ENCODE results near the gene FANCG. TPM values are rescaled to one million over a fixed set of nuclear protein-coding genes. Genes with fewer than 3 reads are reported as not detected.

FANCG gene
- total and polyA plus RNA-seq, 5 experiments from 2014 or later: 4.4 to 27.9 (median 9.3) TPM

DNA sequence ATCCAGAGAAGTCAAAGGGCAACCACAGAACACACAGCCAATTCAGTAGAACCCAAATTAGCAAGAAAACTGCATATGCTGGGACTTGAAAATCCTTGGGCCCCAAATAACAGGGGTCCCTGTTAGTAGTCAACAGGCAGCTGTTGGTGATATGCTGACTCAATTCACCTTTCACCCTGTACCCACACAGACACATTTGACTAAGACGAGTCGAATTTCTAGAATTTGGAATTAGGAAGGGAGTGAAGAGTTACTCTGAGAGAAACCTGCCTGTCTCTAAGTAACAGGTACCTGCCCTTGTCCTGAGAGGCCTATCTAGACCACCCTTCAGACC lies 6.5 kb downstream of the FANCG start:
- peak overlapping the region; percentile 78 to 94 (median 91) for H3K4me3 Mint-ChIP-seq
- H3K27me3 Mint-ChIP-seq: no peaks in the 10 kb centered on the region
- POLR2A ChIA-PET: no interaction called here
- H3K27ac Mint-ChIP-seq: peak overlapping the region; percentile 77 to 98 (median 94)
- no peaks in the 10 kb centered on the region for H3K9me3 Mint-ChIP-seq
- H3K4me1 Mint-ChIP-seq: peaks cover 26 to 52% (median 43%) of the 10 kb centered on the region in 4 donors
- DNase-seq (no peak), ATAC-seq (no peak)
- peaks cover 0 to 17% (median 0%) of the 10 kb centered on the region in 3 donors for H3K36me3 Mint-ChIP-seq

DNA sequence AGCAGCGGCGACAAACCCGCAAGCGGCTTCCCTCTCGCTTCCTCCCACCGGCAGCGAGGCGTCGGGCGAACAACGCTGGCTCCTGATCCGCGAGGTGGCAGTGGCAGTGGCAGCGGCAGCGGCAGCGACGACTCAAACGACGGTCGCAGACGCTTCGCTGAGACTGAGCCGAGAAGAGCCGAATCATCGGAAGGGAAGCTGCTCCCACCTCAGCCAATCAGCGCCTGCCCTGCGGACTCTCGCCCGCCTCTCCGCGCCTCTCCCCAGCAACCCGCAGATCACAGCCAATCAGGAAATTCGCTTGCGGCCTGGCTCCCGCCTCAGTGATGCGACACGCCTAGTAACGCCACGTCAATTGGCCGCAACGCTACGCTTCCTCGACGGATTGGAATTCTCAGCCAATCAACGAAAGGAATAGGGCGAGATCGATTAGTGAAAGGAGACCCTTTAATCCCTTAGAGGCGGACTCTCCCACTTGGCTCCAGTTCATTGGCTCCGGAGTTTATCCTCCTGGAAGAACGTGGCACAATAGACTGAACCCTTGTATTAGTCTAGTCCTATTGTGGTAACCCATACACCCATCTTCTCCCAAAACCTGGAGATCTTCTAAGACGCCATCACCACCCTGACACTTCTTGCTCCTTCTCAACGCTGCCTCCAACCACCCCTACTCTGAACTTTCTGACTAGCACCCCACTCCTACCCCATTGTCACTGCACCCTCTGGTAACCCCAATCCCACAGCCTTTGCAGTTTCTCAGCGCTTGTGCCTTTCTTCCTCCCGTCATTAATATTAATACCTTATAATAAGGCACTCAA lies 7.1 kb downstream of the FANCG start, which contains the start of gene VCP:
VCP (minus strand) TSS at position 165 of the 818 bp plus-strand sequence. CDS start 272 bp downstream, outside the sequence.
- peak; percentile 90 to 91 for ATAC-seq
- Mint-ChIP-seq H3K27ac (peak within 1 kb of the TSS; percentile 87 to 98 (median 94)), H3K4me3 (peak within 1 kb of the TSS; percentile 78 to 94 (median 91)), H3K27me3 (no peaks in the 10 kb centered on the region), H3K36me3 (peaks cover 0 to 23% (median 3%) of the 10 kb centered on the region in 3 donors), H3K9me3 (no peaks in the 10 kb centered on the region), H3K4me1 (peaks cover 28 to 52% (median 47%) of the 10 kb centered on the region in 4 donors)
- POLR2A ChIA-PET: interaction anchor here (0.5 to 2.6 kb wide), 21 partner anchors 8 to 1415 kb away, joined by 3 to 39 read pairs (median 5); partner anchors contain the start of genes ATOSB, FANCG, PIGO and STOML2
- peak; percentile 91 to 99 (median 98) for DNase-seq

DNA sequence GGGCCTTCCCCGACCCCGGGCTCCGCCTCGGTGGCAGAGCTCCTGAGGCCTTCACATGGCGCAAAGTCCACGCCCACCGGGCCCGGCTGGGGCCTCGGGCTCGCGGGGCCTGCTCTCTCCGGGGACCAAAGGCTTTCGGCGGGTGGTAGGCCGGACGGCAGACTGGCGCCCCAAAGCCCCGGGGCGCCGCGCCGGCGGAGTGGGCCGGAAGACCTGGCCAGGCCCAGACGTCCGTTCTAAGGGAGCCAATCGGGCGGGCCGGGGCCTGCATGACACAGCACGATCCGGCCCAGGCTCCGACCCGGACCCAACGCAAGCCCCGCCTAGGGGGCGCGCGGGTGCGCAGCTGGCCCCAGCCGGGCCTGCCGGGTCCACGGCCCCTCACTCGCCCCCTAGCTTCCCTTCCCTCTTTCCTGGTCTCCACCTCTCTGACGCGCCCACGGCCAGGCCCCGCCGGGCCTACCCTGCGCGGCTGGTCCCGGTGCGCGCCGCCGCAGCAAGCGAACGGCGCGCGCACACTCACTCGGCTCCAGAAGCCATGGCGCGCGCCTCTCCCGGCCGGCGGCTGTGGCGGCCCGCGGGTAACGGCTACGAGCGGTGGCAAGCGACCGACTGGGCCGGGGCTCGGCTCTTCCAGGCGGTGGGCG lies 7.8 kb downstream of the FANCG start:
- H3K4me1 Mint-ChIP-seq: peaks cover 31 to 54% (median 53%) of the 10 kb centered on the region in 4 donors
- no peaks in the 10 kb centered on the region for H3K9me3 Mint-ChIP-seq
- DNase-seq (peak; percentile 60 to 82 (median 72)), ATAC-seq (peak; percentile 54 to 56)
- no peaks in the 10 kb centered on the region for H3K27me3 Mint-ChIP-seq
- peaks cover 0 to 30% (median 4%) of the 10 kb centered on the region in 3 donors for H3K36me3 Mint-ChIP-seq
- POLR2A ChIA-PET: interaction anchor here (0.5 to 2.6 kb wide), 27 partner anchors 9 to 1255 kb away, joined by 3 to 39 read pairs (median 4); partner anchors contain the start of genes ATOSB, FANCG, PIGO and STOML2
- H3K27ac Mint-ChIP-seq: peak overlapping the region; percentile 87 to 98 (median 94)
- peak overlapping the region; percentile 78 to 94 (median 91) for H3K4me3 Mint-ChIP-seq

DNA sequence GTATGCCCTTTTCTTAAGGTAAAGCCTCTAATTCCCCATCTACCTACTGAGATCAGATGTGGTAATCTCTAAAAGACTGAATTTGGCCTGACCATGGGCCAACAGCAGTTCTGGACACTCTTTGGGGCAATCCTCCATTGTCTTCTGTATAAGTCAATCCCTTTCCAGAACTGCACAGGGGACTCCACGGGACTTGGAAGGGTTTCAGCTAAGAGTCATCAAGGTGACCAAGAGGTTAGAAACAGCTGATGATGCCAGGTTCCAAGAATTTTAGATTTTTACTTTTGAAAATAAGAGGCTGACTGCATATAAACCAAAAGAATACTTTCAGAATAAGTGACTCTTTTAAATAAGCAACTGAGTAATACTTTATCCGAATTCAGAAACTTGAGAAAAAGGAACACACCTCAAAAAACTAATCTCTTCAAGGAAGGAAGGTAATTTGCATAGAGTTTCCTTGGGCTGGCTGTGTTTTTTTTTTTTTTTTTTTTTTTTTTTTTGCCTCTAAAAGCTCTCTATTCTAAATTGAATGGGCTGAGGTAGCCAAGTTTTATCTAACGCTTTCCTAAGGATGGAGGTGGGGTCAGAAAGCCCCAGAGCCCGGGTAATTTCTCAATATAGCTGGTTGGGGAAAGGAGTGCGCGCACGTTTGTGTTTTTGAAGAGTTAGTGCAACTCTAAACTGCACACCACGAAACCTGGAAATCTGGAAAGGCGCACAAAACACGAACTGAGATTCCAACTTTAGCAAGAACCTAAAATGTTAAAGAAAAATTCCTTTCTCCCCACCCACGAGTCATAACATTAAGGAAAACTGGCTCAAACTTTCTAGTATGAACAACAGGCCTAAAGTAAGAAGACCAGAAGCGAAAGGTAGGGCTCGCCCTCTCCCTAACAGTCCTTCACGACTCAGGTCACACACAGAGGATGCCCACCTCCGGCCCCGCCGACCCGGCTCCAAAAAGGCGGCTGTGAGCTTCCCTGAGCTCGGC lies 8.6 kb downstream of the FANCG start:
- POLR2A ChIA-PET: interaction anchor here (0.6 to 2.6 kb wide), 22 partner anchors 9 to 1254 kb away, joined by 3 to 39 read pairs (median 5); partner anchors contain the start of genes ATOSB, FANCG, PIGO and STOML2
- DNase-seq: peak in 1 of 10 donors; percentile 21

DNA sequence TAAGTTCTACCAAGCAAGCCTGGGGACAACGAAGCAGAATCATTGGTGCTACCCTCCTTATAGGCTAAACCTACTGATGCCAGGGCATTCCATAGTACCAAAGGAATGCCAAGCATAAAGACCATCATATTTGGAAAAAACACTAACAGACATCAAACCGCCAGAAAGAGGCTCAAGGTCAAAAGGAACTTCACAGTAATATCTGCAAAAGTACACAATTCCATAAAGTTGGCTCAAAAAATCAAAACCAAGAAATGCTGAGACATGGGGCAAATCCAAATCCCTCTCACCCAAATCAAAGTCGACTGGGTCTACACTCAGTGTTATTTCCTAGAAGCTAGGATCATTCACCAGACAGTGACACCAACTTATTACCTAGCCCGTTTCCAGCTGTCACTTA lies 10.7 kb downstream of the FANCG start:
- Mint-ChIP-seq H3K36me3 (peaks cover 0 to 54% (median 17%) of the 10 kb centered on the region in 3 donors), H3K4me1 (peaks cover 30 to 63% (median 58%) of the 10 kb centered on the region in 4 donors), H3K4me3 (peak overlapping the region in 9 of 10 donors; percentile 35 to 89 (median 48)), H3K9me3 (no peaks in the 10 kb centered on the region), H3K27me3 (no peaks in the 10 kb centered on the region), H3K27ac (peak overlapping the region in 6 of 10 donors; percentile 3 to 93 (median 24))
- DNase-seq: no peak
- no peak for ATAC-seq
- POLR2A ChIA-PET: interaction anchor here (0.5 kb wide), 1 partner anchor 1097 kb away, joined by 5 read pairs; no protein-coding TSS in a partner anchor

More for the DNA sequence above, 8.6 kb downstream of the FANCG start:
- Mint-ChIP-seq H3K4me3 (peak overlapping the region; percentile 78 to 94 (median 90)), H3K27me3 (no peaks in the 10 kb centered on the region), H3K9me3 (no peaks in the 10 kb centered on the region), H3K27ac (peak overlapping the region; percentile 87 to 98 (median 93)), H3K4me1 (peaks cover 30 to 59% (median 58%) of the 10 kb centered on the region in 4 donors), H3K36me3 (peaks cover 0 to 38% (median 9%) of the 10 kb centered on the region in 3 donors)
- ATAC-seq: no peak

DNA sequence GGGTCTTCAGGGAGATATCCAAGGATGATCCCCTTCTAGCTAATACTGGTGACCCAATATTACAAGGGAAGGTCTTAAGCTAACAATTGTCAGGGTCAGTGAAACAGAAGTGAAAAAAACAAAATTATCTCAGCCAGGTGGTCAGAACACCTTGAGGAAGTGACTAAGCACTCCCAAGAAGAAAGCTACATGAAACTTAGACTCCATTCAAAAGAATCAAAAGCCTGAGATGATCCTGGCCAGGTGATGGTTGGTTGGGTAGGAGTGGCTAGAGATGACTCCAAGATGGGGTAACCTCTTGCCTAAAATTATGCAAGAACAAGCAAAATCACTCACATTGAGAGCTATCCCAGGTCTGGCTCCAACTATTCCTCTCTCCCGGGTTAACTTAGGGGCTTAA lies 12.7 kb downstream of the FANCG start:
- POLR2A ChIA-PET: interaction anchor here (0.6 to 0.9 kb wide), 2 partner anchors 11 to 665 kb away, joined by 3 to 4 read pairs; partner anchors contain the start of gene CREB3
- DNase-seq (no peak), ATAC-seq (no peak)
- H3K36me3 Mint-ChIP-seq: peaks cover 0 to 71% (median 31%) of the 10 kb centered on the region in 3 donors
- H3K4me3 Mint-ChIP-seq: peak overlapping the region in 2 of 10 donors; percentile 26 to 39
- H3K27ac Mint-ChIP-seq: peak overlapping the region in 2 of 10 donors; percentile 20 to 66
- H3K9me3 Mint-ChIP-seq: no peaks in the 10 kb centered on the region
- H3K4me1 Mint-ChIP-seq: peaks cover 28 to 55% (median 51%) of the 10 kb centered on the region in 4 donors
- no peaks in the 10 kb centered on the region for H3K27me3 Mint-ChIP-seq

DNA sequence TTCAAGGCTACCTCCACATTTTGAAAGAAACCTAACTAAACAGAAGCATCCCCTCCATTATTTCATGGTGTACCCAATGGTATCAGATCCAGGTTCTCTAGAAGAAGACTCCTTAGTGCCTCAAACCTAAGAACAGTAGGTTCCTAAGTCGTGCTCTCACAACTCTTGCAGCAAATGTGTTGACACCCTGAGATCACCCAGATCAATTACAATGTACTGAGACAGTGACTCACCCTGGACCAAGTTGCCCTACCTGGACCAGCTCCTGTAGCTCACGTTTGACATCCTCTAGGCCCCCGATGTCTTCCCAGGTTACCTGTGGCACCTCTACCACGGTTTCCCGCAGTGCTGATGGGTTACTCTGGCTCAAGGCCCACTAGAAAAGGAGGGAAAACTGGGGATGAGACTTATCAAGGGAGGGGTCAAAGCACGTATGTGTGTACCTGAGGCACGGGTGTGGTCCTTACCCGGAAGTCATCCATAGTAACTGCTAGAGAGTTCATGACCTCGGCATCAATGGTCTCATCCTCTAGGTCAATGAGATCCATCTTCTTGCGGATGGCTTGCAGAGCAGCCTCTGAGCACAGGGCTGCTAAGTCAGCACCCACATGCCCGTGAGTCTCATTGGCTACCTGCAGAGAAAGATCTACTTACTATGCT lies 19.1 kb downstream of the FANCG start:
- no peaks in the 10 kb centered on the region for H3K9me3 Mint-ChIP-seq
- no peak for ATAC-seq
- H3K4me3 Mint-ChIP-seq: no peak overlapping the region
- H3K36me3 Mint-ChIP-seq: peaks cover 4 to 94% (median 51%) of the 10 kb centered on the region in 3 donors
- H3K27me3 Mint-ChIP-seq: no peaks in the 10 kb centered on the region
- POLR2A ChIA-PET: no interaction called here
- DNase-seq: no peak
- peaks cover 0 to 6% (median 3%) of the 10 kb centered on the region in 4 donors for H3K4me1 Mint-ChIP-seq
- peak overlapping the region in 1 of 10 donors; percentile 75 for H3K27ac Mint-ChIP-seq

DNA sequence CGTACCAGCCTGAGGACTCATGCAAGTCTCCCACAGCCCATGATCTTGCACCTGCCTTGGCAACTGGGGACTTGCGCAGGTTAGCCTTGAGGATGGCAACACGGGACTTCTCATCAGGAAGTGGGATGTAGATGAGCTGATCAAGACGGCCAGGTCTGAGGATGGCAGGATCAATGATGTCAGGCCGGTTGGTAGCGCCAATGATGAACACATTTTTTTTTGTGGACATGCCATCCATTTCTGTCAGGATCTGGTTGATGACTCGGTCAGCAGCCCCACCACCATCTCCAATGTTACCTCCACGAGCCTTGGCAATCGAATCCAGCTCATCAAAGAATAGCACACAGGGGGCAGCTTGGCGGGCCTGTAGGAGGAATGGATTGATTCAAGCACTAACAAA lies 20.3 kb downstream of the FANCG start:
- Mint-ChIP-seq H3K36me3 (peaks cover 4 to 96% (median 50%) of the 10 kb centered on the region in 3 donors), H3K4me1 (peaks cover 0 to 6% (median 3%) of the 10 kb centered on the region in 4 donors), H3K27ac (peak overlapping the region in 2 of 10 donors; percentile 31 to 74)

DNA sequence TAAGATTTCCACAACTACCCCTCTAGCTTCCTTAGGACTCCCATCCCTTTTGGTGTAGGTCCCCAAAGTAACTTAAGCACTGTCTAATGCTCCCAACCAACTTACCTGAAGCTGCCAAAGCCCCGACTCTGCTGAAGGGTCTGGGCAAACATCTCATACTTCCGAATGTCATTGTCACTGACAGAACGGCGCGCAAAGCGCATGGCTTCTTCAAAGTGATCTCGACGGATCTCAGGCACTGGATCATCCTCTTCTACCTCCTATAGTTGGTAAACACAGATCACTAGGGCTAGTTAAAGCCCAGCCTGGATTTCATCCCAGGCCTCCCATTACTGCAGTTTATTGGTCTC lies 22.5 kb downstream of the FANCG start:
- DNase-seq (no peak), ATAC-seq (no peak)
- Mint-ChIP-seq H3K36me3 (peaks cover 4 to 98% (median 38%) of the 10 kb centered on the region in 3 donors), H3K4me1 (peaks cover 0 to 6% (median 4%) of the 10 kb centered on the region in 4 donors), H3K27me3 (no peaks in the 10 kb centered on the region), H3K9me3 (no peaks in the 10 kb centered on the region), H3K4me3 (no peak overlapping the region), H3K27ac (peak overlapping the region in 5 of 10 donors; percentile 14 to 68 (median 32))
- POLR2A ChIA-PET: interaction anchor here (1.1 kb wide), 1 partner anchor 14 kb away, joined by 4 read pairs; no protein-coding TSS in a partner anchor

More for the DNA sequence above, 20.3 kb downstream of the FANCG start:
- no peaks in the 10 kb centered on the region for H3K9me3 Mint-ChIP-seq
- no peak overlapping the region for H3K4me3 Mint-ChIP-seq
- no peak for ATAC-seq
- POLR2A ChIA-PET: interaction anchor here (1.3 to 1.4 kb wide), 2 partner anchors 12 to 21 kb away, joined by 3 read pairs; no protein-coding TSS in a partner anchor
- no peak for DNase-seq
- H3K27me3 Mint-ChIP-seq: no peaks in the 10 kb centered on the region

DNA sequence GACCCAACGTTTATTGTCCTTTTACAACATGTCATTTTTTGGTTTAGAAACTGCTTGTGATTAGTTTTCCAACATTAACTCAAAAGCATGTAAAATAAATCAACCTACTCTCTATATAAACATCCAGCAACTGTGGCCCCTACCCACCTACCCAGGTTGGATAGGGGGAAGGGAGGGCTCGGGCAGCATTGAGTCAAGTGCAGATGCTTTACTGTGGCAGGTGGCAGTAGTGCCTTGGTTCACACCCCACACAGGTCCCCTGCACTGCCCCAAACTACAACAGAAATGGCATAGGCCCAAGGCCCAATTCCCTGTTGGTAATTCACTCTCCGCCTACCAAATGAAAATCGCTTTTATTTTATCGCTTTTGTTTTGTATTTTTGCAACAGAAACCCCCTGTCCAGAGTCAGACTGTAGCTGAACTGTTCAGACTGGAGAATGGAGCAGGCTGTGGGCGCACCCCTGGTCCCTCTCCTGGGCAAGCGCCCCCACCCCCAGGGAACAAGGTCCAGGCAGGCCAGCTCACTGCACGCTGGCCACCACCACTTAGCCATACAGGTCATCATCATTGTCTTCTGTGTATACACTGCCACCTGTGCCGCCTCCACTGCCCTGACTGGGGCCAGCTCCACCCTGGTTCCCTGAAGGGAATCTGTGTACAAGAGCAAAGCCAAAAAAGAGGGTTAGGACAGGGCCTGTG lies 23.0 kb downstream of the FANCG start:
- Mint-ChIP-seq H3K27me3 (no peaks in the 10 kb centered on the region), H3K36me3 (peaks cover 4 to 98% (median 35%) of the 10 kb centered on the region in 3 donors), H3K9me3 (no peaks in the 10 kb centered on the region), H3K27ac (peak overlapping the region in 3 of 10 donors; percentile 28 to 62 (median 33)), H3K4me3 (no peak overlapping the region), H3K4me1 (peaks cover 0 to 6% (median 4%) of the 10 kb centered on the region in 4 donors)
- ATAC-seq: peak in 1 of 2 donors; percentile 17
- DNase-seq: no peak
- POLR2A ChIA-PET: interaction anchor here (0.6 to 1.1 kb wide), 2 partner anchors 15 to 174 kb away, joined by 4 to 9 read pairs; no protein-coding TSS in a partner anchor

All from naive thymus-derived CD8-positive, alpha-beta T cell (primary cell).